GM12891 (cell line): ENCODE measurements around the gene TMEM186.
A peak's percentile ranks its signal among the peaks of the same experiment; 100 is the strongest.
"Not testable (repeated sequence)": the region's sequence is repeated elsewhere in the genome, so short reads cannot be mapped to it uniquely, and the experiment has no call there.

Source experiments
- DNase-seq: peaks from one replicate; pipeline ENCODE4 v3.0.0; 2011; ENCODE audit warnings: low spot score; ENCODE audit not compliant: insufficient read length
- FAIRE-seq: peaks from 2 replicates; lab custom pipeline; 2011; peaks lifted over from hg19 to GRCh38; lab: Jason Lieb, UNC
- PAX5 ChIP-seq: IDR thresholded peaks from 2 replicates; pipeline ENCODE4 v1.6.1; 2011; ENCODE audit warnings: low read length, moderate library complexity, mild to moderate bottlenecking; ENCODE audit not compliant: insufficient read depth, severe bottlenecking
- POLR2A ChIP-seq: IDR thresholded peaks from 2 replicates; pipeline ENCODE4 v1.6.1; 2011; ENCODE audit warnings: low read depth, low read length, control low read depth
- POLR2AphosphoS5 ChIP-seq: IDR thresholded peaks from 2 replicates; pipeline ENCODE4 v1.6.1; 2011; ENCODE audit warnings: low read depth, low read length, control low read depth
- POU2F2 ChIP-seq: IDR thresholded peaks from 2 replicates; pipeline ENCODE4 v1.6.1; 2011; ENCODE audit warnings: low read depth, mild to moderate bottlenecking, control low read depth, low read length, moderate library complexity
- SPI1 ChIP-seq: IDR thresholded peaks from 2 replicates; pipeline ENCODE4 v1.6.1; 2011; ENCODE audit warnings: low read depth, low read length, control low read depth
- TAF1 ChIP-seq: IDR thresholded peaks from 2 replicates; pipeline ENCODE4 v1.6.1; 2011; ENCODE audit warnings: low read depth, low read length, control low read depth

Gene TMEM186

DNA sequence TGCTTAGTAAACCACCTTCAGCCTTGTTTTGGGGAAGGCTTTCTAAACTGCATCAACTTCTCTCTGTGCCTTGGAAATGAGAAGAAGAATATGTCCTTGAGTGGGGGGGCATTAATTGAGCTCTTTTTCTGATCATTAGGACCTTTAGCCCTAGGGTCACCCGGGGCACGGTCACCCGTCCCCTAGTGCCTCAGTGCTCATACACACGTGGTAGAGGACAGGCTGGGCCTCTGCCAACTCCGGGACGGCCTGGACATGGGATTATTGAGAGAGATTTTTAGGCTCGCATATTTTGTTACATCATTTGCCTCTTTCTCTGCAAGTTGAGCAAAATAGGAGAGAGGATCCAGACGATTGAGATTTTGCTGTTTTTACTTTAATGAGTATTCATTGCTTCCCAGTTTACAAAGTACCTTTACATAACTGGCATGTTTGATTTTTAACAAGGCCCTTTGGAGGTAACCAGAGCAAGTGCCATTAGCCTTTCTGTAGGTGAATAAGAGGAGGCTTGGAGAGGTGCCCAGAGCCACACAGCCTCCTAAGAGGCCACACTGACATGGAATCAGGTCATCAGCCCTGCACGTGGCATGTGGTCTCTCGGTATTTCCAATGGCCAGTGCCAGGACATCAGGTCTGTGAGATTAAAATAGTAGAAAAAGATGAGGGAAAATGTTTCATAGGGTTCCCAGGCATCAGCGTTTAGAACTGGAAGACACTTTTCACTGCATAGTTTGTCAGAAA lies 11.3 kb upstream of the TMEM186 start:
- TF ChIP-seq POLR2AphosphoS5 = no peak
- TF ChIP-seq TAF1 = no peak
- no peak for TF ChIP-seq POU2F2
- no peak for TF ChIP-seq SPI1
- TF ChIP-seq PAX5 = no peak
- TF ChIP-seq POLR2A = no peak
- no peak for FAIRE-seq
- DNase-seq = no peak

DNA sequence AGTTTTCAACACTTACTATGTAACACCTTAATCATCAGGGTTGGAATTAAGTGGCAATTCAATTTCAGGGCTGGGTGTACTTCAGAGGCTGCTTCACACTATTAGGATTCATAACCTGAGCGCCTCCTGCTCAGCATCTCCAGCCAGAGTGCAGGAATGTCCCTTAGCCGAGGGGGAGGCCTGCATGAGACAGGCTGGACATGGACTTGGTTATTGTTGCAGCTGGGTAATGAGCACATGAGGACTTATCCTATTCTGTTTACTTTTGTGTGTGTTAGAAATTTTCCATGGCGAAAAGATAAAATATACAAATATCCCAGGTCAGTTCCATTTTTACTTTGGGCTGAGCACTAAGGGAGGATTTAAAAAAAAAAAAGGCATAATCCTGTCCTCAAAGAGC lies 10.6 kb upstream of the TMEM186 start:
- FAIRE-seq = no peak
- no peak for DNase-seq
- TF ChIP-seq POLR2A = no peak
- TF ChIP-seq POU2F2 = no peak
- no peak for TF ChIP-seq SPI1
- TF ChIP-seq POLR2AphosphoS5 = no peak
- TF ChIP-seq PAX5 = no peak
- no peak for TF ChIP-seq TAF1

DNA sequence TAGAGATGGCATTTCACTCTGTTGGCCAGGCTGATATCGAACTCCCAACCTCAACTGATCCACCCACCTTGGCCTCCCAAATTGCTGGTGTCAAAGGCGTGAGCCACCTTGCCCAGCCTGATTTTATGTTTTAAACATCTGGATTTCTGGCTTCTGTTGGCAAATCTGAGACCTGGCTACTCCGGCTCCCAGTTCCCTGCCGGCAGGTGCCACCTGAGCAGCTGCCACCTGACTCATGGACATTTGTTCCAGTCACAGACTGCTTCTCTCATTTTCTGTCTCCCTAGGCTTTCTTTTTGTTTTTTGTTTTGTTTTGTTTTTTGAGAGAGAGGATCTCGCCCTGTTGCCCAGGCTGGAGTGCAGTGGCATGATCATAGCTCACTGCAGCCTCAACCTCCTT lies 9.8 kb upstream of the TMEM186 start:
- no peak for DNase-seq
- no peak for TF ChIP-seq SPI1
- no peak for TF ChIP-seq PAX5
- TF ChIP-seq POLR2A = no peak
- no peak for TF ChIP-seq POLR2AphosphoS5
- no peak for TF ChIP-seq TAF1
- TF ChIP-seq POU2F2 = no peak
- no peak for FAIRE-seq

DNA sequence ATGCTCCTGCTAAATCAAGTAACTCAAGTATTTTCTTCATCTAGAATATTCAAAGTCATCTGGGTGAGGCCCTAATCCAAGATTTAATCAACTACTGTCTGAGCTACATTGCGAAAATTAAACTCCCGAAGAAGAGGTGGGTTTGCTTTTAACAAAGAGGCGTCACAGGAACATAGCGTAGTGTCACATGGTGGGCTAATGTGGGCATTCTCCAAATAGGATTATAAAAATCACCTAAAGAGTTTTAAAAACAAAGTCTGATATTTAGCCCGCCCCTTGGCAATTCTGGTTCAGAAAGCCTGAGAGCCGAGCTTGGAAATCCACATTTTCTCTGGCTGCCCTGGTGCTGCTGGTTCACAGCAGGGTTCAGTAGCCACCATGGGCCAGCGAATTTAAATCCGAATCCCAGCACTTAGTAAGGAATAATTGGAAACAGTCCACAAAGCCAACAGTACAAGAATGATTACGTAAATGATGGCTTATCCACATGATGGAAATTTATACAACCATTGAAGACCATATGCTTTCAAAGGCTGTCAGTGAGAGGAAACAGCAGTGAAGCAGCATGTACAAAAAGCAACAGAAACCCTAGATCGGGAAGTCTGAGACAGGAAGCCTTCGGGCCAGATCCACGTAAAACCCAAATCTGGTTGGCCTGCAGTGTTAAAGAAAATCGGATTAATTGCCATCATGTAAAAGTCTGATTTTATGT lies 9.0 kb upstream of the TMEM186 start:
- no peak for TF ChIP-seq SPI1
- FAIRE-seq = no peak

DNA sequence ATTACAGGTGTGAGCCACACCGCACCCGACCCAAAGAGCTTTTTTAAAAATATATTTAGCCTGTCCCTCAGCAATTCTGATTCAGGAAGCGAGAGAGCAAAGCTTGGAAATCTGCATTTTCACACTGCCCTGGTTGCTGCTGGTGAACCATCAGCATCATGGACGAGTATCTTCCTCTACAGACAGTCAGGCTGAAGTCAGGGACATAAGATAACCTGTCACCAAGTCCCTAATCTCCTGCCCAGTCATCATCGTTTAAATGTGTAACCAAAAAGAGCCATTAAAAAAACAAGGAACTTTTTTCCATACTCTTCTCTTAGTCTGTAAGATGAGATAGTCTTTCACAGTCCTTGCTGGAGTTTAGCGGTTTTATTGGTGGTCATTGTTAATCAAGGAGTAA lies 6.9 kb upstream of the TMEM186 start:
- DNase-seq (no peak), FAIRE-seq (no peak)
- no peak for TF ChIP-seq SPI1
- TF ChIP-seq POLR2AphosphoS5 = no peak
- no peak for TF ChIP-seq PAX5
- TF ChIP-seq POLR2A = no peak
- TF ChIP-seq TAF1 = no peak
- no peak for TF ChIP-seq POU2F2

More for the DNA sequence above, 9.0 kb upstream of the TMEM186 start:
- no peak for DNase-seq

DNA sequence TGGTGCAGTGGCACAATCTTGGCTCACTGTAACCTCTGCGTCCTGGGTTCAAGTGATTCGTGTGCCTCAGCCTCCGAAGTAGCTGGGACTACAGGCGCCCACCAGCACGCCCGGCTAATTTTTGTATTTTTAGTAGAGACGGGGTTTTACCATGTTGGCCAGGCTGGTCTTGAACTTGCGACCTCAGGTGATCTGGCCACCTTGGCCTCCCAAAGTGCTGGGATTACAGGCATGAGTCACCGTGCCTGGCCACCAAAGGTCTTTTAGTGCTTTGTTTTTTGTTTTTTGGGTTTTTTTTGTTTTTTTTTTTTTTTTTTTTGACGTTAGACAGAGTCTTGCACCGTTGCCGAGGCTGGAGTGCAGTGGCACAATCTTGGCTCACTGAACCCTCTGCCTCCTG lies 6.3 kb upstream of the TMEM186 start:
- DNase-seq, FAIRE-seq: not testable (repeated sequence)

DNA sequence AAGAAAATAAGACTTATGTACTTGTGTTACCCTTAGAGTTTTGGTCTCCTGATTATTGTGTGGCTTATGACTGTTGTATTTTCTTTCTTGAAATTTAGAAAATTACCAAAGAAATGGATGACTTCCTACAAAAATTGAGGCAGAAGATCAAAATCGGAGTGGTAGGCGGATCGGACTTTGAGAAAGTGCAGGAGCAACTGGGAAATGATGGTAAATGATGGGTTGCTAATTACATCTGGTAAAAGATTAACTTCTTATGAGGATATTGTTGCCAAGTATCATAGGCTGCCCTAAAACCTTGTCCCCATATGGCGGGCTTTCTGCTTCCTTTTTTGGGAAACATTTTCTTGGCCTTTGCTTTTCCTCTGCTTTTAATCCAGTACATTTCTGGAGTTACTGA lies 4.3 kb upstream of the TMEM186 start:
- DNase-seq = no peak
- no peak for FAIRE-seq
- no peak for TF ChIP-seq TAF1
- TF ChIP-seq SPI1 = no peak
- TF ChIP-seq POLR2A = no peak
- TF ChIP-seq POU2F2 = no peak
- no peak for TF ChIP-seq PAX5
- no peak for TF ChIP-seq POLR2AphosphoS5

DNA sequence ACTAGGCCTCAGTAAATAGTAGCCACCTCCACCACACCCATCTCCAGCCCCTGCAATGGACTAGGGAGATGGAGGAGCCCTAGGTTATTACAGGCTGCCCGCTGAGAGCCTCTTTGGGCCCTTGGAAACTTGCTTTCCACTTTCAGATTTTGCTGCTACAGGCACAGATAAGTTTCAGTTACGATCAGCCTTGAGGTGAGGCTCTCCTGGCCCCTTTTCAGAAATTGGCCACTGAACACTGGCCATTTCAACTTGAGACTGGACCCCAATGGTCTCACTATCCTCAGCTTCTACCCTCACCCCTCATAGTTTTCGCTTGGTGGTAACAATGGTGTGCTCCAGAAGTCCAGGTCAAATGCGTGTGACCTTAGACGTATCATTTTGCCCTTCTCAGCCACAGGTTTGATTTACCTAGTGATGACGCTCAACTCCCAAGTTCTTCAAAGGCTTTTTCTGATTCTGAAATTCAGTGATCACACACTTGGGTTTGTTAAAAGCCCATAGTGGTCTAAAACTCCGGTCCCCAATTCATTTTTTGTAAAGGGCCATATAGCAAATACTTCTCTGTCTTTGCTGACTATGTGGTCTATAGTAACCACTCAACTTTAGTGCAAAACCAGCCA lies 1.2 kb upstream of the TMEM186 start:
- FAIRE-seq = no peak
- TF ChIP-seq POLR2A = 0 out of 2 replicates have a peak, but pooled peaks have one; percentile 20
- no peak for TF ChIP-seq POU2F2

DNA sequence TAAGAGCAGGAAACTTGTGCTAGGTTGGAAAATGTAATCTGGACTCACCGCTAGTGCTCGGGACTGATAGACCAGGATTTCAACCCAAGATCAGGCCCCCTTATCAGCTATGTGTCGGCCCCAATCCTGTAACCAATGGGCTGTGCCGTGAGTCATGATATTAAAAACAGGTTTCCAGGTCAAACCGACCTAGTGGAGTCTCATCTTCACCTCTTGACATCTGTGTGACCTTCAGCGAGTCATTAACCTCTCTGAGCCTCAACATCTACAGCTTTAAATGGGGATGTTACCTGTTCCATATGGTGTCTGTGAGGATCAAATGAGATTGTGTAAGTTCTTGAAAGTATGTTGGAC lies 712 bp upstream of the TMEM186 start:
- no peak for TF ChIP-seq POLR2A
- peak; percentile 35 for FAIRE-seq
- no peak for DNase-seq

More for the DNA sequence above, 1.2 kb upstream of the TMEM186 start:
- DNase-seq = no peak

DNA sequence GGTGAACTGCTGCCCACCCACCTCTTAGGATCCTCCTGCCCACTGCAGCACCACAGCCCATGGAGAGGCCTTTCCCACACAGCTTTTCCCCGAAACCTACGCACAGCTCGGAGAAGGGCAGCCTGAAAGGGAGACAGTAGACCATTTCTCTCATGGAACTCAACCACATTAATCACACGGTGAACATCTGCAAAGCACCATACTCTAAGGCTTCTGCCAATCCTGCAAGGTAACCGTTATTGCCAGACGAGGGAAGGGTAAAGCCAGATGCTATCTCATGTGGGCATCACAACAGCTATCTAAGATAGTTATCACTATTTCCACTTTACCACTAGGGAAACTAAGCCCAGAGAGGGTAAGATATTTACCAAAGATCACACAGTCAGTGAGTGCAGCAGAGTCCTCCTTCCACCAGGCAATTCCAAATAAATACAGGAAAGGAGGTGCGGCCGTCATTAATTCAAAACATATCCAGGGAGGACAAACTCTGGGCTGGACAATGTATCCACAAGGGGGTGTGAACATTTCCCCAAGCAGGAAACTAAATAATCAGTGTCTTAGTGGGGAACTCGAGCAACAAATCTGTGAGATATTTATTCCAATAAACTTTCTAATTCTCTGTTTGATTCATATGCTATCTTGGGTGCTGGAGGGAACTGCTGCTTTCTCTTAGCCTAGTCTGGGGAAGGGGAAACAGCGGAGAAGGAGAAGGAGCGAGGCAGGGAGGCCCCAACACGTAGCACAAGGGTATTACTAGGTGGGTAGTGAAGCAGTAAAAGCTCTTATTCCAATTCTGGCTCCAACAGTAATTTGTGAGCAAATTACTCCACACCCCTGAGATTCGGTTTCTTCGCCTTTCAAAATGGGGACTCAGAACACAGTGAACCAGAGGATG lies 723 bp downstream of the TMEM186 start:
- FAIRE-seq = no peak
- no peak for TF ChIP-seq POU2F2
- no peak for TF ChIP-seq TAF1
- TF ChIP-seq POLR2A = no peak
- no peak for TF ChIP-seq PAX5
- TF ChIP-seq SPI1 = no peak
- no peak for TF ChIP-seq POLR2AphosphoS5
- no peak for DNase-seq
